ENCODE results near the gene HLA-DMB. TPM values are rescaled to one million over a fixed set of nuclear protein-coding genes. Genes with fewer than 3 reads are reported as not detected.

The HLA-DMB gene
- total RNA-seq (2013; cell fraction: nucleolus; rRNA removed) = 54.4 and 59.2 TPM in 2 replicates
- total RNA-seq (2014; rRNA removed) (141 and 149 TPM in 2 replicates), total RNA-seq (2014; rRNA removed; fragmentation: Illumina TruSeq; extraction: Trizol) (117 and 120 TPM in 2 replicates), total RNA-seq (2021) (106 and 114 TPM in 2 replicates), polyA plus RNA-seq (2011; rRNA removed) (140 and 173 TPM in 2 replicates), polyA plus RNA-seq (2014; fragmentation: Illumina TruSeq; extraction: Trizol) (136 and 158 TPM in 2 replicates), polyA plus RNA-seq (2014; fragmentation: Nextera tagmentation; extraction: Ambion mirVana) (100 to 1,000 TPM; 117 to 170 TPM), polyA plus RNA-seq (2014; rRNA removed) (114 and 116 TPM in 2 replicates), polyA plus RNA-seq (2016; fragmentation: Nextera tagmentation; extraction: Ambion mirVana) (100 to 1,000 TPM; 160 to 168 TPM), polyA minus RNA-seq (2011; rRNA and poly(A)+ RNA removed) (91.9 and 112 TPM in 2 replicates), Bru-seq, nascent RNA (percentile 98 among the genes with signal in this experiment), BruChase-seq, experiment 1, labeled RNA remaining after a 6-hour chase (percentile 98 among the genes with signal in this experiment), BruChase-seq, experiment 2, labeled RNA remaining after a 2-hour chase (percentile 98 among the genes with signal in this experiment)
- polyA plus RNA-seq (2011; ENCODE audit: low read depth) = 240 TPM
- 172 and 198 TPM in 2 replicates for polyA plus RNA-seq (2011; cell fraction: cytosol; rRNA removed)
- polyA plus RNA-seq (2011; cell fraction: nucleus; rRNA removed) = 112 and 122 TPM in 2 replicates
- 162 and 237 TPM in 2 replicates for polyA plus RNA-seq (2012)
- polyA minus RNA-seq (2011; cell fraction: cytosol; rRNA and poly(A)+ RNA removed) = 22.9 and 33.3 TPM in 2 replicates
- polyA minus RNA-seq (2011; cell fraction: nucleus; rRNA and poly(A)+ RNA removed) = 25.1 and 32.0 TPM in 2 replicates
- long read RNA-seq, experiment 1, transcript HLA-DMB-258 (6 exons, 1,397 nt) = major isoform, 71 of 90 reads
- long read RNA-seq, experiment 1, partial matches to known transcripts = 2 of 90 reads
- long read RNA-seq, experiment 1, other reads (novel, unspliced or antisense) = 17 of 90 reads
- long read RNA-seq, experiment 2, full-length matches to known transcripts = 480 of 575 reads
- long read RNA-seq, experiment 2, partial matches to known transcripts = 9 of 575 reads
- long read RNA-seq, experiment 2, other reads (novel, unspliced or antisense) = 86 of 575 reads

- H3K27me3 ChIP-seq (replicated peaks in 1 of 2; ENCODE audit: control insufficient read depth in 2 of 2, insufficient read depth in 2 of 2, low read length in 1 of 2) = no peaks in the 10 kb centered on the region
- no peaks in the 10 kb centered on the region for H3K9me3 ChIP-seq (replicated peaks; ENCODE audit: control insufficient read depth, insufficient read depth, low read length)
- in situ Hi-C loops (cut with MboI) (loop anchor here (10.0 kb wide), 1 partner anchor 326 kb away; no protein-coding TSS in a partner anchor), intact Hi-C loops (cut with micrococcal nuclease; ENCODE audit: unreplicated experiment) (loop anchor here (10.0 kb wide), 1 partner anchor 506 kb away; the partner anchor contains the start of gene HLA-DRA)
- ChIA-PET POLR2A (interaction anchor here (0.5 to 10.8 kb wide), 14 partner anchors 10 to 132 kb away, joined by 3 to 270 read pairs (median 6); partner anchors contain the start of genes BRD2, HLA-DMA, HLA-DPA1 and PSMB9), CTCF (interaction anchor here (0.7 to 15.9 kb wide), 15 partner anchors 8 to 120 kb away, joined by 3 to 532 read pairs (median 4); partner anchors contain the start of genes BRD2, HLA-DMA and TAP2), RAD21 (ENCODE audit: unreplicated experiment) (interaction anchor here (0.6 to 8.6 kb wide), 15 partner anchors 8 to 135 kb away, joined by 3 to 130 read pairs (median 17); partner anchors contain the start of genes BRD2, HLA-DMA, HLA-DPB1 and TAP2), SMC1A (ENCODE audit: uncharacterized antibody, unreplicated experiment) (interaction anchor here (0.9 to 15.9 kb wide), 8 partner anchors 7 to 46 kb away, joined by 3 to 354 read pairs (median 11); partner anchors contain the start of genes BRD2 and HLA-DMA)
- BruUV-seq (replicated peaks) = no TSS peak
- H4K20me1 ChIP-seq (ENCODE audit: control insufficient read depth, insufficient read depth) = no peaks in the 10 kb centered on the region
- peak within 1 kb of the TSS; percentile 79 for H3K4me3 ChIP-seq
- peak; percentile 97 for DNase-seq (ENCODE audit: low read depth, low spot score)
- peak within 1 kb of the TSS; percentile 96 for H3K27ac ChIP-seq (ENCODE audit: control insufficient read depth, insufficient read depth)
- peak; percentile 74 for ATAC-seq
- H3K36me3 ChIP-seq (ENCODE audit: control insufficient read depth in 2 of 2, insufficient read depth in 2 of 2, low read length in 1 of 2) = peaks cover 15 to 22% of the 10 kb centered on the region in 2 experiments; a peak in 3 of 4 replicates
- H3K79me2 ChIP-seq (ENCODE audit: control insufficient read depth, insufficient read depth, low read length) = peaks cover 48% of the 10 kb centered on the region
- peaks cover 41% of the 10 kb centered on the region for H3K4me1 ChIP-seq (ENCODE audit: control insufficient read depth, insufficient read depth, low read length)
- peak within 1 kb of the TSS; percentile 96 for H3K9ac ChIP-seq (ENCODE audit: control insufficient read depth, insufficient read depth, low read length)
- H2AFZ ChIP-seq (ENCODE audit: control insufficient read depth, low read depth, low read length) = peak within 1 kb of the TSS; percentile 67
- FAIRE-seq = peak; percentile 57
- H3K4me2 ChIP-seq (ENCODE audit: control insufficient read depth, insufficient read depth) = peak within 1 kb of the TSS; percentile 81
- 1% methylated on average over 9 of the region's 9 CpGs for WGBS (ENCODE audit: insufficient coverage, insufficient replicate concordance, low lambda C conversion rate, missing lambda C conversion rate)
- peak; percentile 99 for TF ChIP-seq CREB1 (IDR thresholded peaks at IDR 0.05; ENCODE audit: low read depth)
- no peak for TF ChIP-seq SKIL (IDR thresholded peaks at IDR 0.05; ENCODE audit: low read depth, poor library complexity, severe bottlenecking)
- TF ChIP-seq HSF1 (IDR thresholded peaks at IDR 0.05; ENCODE audit: low read depth, low read length) = no peak
- no peak for TF ChIP-seq CTCF (IDR thresholded peaks at IDR 0.05 in 2 of 3, conservative IDR thresholded peaks at IDR 0.05 in 1 of 3; ENCODE audit: control insufficient read depth in 2 of 3, extremely low read depth in 1 of 3, insufficient read depth in 1 of 3, low read depth in 3 of 3, low read length in 3 of 3)
- TF ChIP-seq EZH2 (IDR thresholded peaks at IDR 0.05; ENCODE audit: borderline replicate concordance, control insufficient read depth, low read depth, low read length) = no peak
- peak; percentile 98 for TF ChIP-seq CREM (IDR thresholded peaks at IDR 0.05; ENCODE audit: low read depth)
- TF ChIP-seq ZSCAN29 (IDR thresholded peaks at IDR 0.05) = 0 out of 2 replicates have a peak, but pooled peaks have one; percentile 36
- peak; percentile 55 for TF ChIP-seq NKRF (conservative IDR thresholded peaks at IDR 0.05)
- 0 out of 2 replicates have a peak, but pooled peaks have one; percentile 54 for TF ChIP-seq LARP7 (IDR thresholded peaks at IDR 0.05)
These were observed at the start of gene HLA-DMB for GRCh38 chr6:32940656-32941213. Gene HLA-DMB, minus strand, starts transcription at chr6:32941028. Its CDS starts 221 bp downstream, at chr6:32940807.

All from GM12878 (cell line).